Activated CD4-positive, alpha-beta T cell treated with anti-CD3 and anti-CD28 coated beads for 36 hours (primary cell): Measurements from ENCODE around the gene GPR183. TPM values are rescaled to one million over a fixed set of nuclear protein-coding genes. Genes with fewer than 3 reads are reported as not detected.
A peak's percentile ranks its signal among the peaks of the same experiment; 100 is the strongest.

Experiments used
- ATAC-seq: fragments of 200-7000 bp; cut with Tn5 transposase; one replicate; pipeline ENCODE4 v1.10.0; 2021; ENCODE audit warnings: mild to moderate bottlenecking, moderate library complexity
- CTCF ChIA-PET: fragments of 350-600 bp; sonication (Branson Sonifier 250); formaldehyde crosslinking; loops from one replicate; lab custom pipeline; 2021; ENCODE audit warnings: antibody characterized with exemption; lab: Charles Lee
- POLR2A ChIA-PET: fragments of 350-600 bp; sonication (Branson Sonifier 250); formaldehyde crosslinking; loops from one replicate; lab custom pipeline; 2021; ENCODE audit warnings: antibody characterized with exemption, inconsistent platforms; lab: Charles Lee
- DNase-seq: peaks from one replicate; pipeline ENCODE4 v3.0.0-alpha.2; 2020
- H3K27ac Mint-ChIP-seq: one replicate; pipeline ENCODE4 v1.8.0; 2021; ENCODE audit warnings: mixed read lengths
- H3K27me3 Mint-ChIP-seq: one replicate; pipeline ENCODE4 v1.8.0; 2021; ENCODE audit warnings: mixed read lengths
- H3K36me3 Mint-ChIP-seq: one replicate; pipeline ENCODE4 v1.8.0; 2021; ENCODE audit warnings: low read depth, mixed read lengths
- H3K4me1 Mint-ChIP-seq: one replicate; pipeline ENCODE4 v1.8.0; 2021; ENCODE audit warnings: mixed read lengths
- H3K4me3 Mint-ChIP-seq: one replicate; pipeline ENCODE4 v1.8.0; 2021; ENCODE audit warnings: mild to moderate bottlenecking, moderate library complexity, mixed read lengths
- H3K9me3 Mint-ChIP-seq: one replicate; pipeline ENCODE4 v1.8.0; 2021; ENCODE audit warnings: low read depth, mixed read lengths
- intact Hi-C, 2 experiments: fragments of 100-400 bp; cut with DNase I in 1 of 2; cut with micrococcal nuclease in 1 of 2; formaldehyde crosslinking; loops; one replicate each; pipeline versions ENCODE4 v1.14.2 to v1.15.1; 2022 to 2024; cut with DNase I, micrococcal nuclease
- total RNA-seq, 2 experiments: library from RNA; stranded (reverse); gene quantifications; one replicate each; pipeline ENCODE4 v1.2.3, GENCODE V29; 2021

GPR183 gene
- total RNA-seq, 2 experiments from 2014 or later = 50.3 to 51.9 TPM

GRCh38 chr13:99287551-99287950 lies 19.6 kb downstream of the GPR183 start:
- ATAC-seq = no peak
- ChIA-PET CTCF (interaction anchor here (0.6 to 7.7 kb wide), 7 partner anchors 12 to 148 kb away, joined by 3 to 49 read pairs (median 7); partner anchors contain the start of gene GPR183), POLR2A (interaction anchor here (0.7 to 1.6 kb wide), 7 partner anchors 9 to 94 kb away, joined by 3 to 10 read pairs (median 4); no protein-coding TSS in a partner anchor)
- Mint-ChIP-seq H3K9me3 (no peaks in the 10 kb centered on the region), H3K4me3 (peak overlapping the region; percentile 24), H3K27me3 (no peaks in the 10 kb centered on the region), H3K27ac (peak overlapping the region; percentile 90), H3K36me3 (peaks cover 39% of the 10 kb centered on the region), H3K4me1 (peaks cover 92% of the 10 kb centered on the region)
- no peak for DNase-seq
- intact Hi-C loops = no loop called here

DNA sequence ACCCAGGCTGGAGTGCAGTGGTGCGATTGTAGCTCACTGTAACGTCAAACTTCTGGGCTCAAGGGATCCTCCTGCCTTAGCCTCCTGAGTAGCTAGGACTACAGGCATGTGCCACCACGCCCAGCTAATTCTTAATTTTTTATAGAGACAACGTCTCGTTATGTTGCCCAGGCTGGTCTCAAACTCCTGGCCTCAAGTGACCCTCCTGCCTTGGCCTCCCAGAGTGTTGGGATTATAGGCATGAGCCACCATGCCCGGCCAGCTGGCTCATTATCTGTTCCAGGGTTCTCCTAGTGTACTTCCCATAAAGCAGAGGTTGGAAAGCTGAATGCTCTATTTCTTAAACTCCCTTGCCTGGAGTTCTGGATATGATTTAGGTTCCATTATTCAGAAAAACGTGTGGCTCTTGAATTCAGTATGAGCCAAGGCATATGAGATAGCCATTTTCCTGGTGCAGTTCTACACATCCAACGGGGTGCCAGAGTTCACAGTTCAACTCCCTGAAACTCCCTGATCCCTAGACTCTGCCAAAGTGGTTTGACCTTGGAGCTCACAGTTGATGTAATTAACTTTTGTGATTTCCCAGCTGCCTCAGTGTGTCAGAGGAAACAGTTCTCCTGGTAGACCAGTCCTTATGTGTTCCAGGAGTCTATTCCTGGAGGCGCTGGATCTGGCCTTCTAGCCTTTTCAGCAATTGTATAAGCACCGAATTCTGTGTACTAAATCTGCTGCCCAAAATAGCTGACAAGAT lies 21.6 kb downstream of the GPR183 start:
- Mint-ChIP-seq H3K4me1 (peaks cover 95% of the 10 kb centered on the region), H3K9me3 (no peaks in the 10 kb centered on the region), H3K27me3 (no peaks in the 10 kb centered on the region), H3K27ac (no peak overlapping the region), H3K4me3 (no peak overlapping the region), H3K36me3 (peaks cover 36% of the 10 kb centered on the region)
- CTCF ChIA-PET = interaction anchor here (0.6 to 7.7 kb wide), 9 partner anchors 9 to 289 kb away, joined by 3 to 49 read pairs (median 5); no protein-coding TSS in a partner anchor
- no peak for DNase-seq
- no peak for ATAC-seq
- POLR2A ChIA-PET = interaction anchor here (0.6 kb wide), 1 partner anchor 18 kb away, joined by 3 read pairs; no protein-coding TSS in a partner anchor
- intact Hi-C loops = no loop called here

- Mint-ChIP-seq H3K4me1 (peaks cover 92% of the 10 kb centered on the region), H3K36me3 (peaks cover 39% of the 10 kb centered on the region), H3K27ac (peak overlapping the region; percentile 69), H3K27me3 (no peaks in the 10 kb centered on the region), H3K4me3 (no peak overlapping the region), H3K9me3 (no peaks in the 10 kb centered on the region)
- no peak for ATAC-seq
- ChIA-PET CTCF (interaction anchor here (0.6 to 1.9 kb wide), 13 partner anchors 9 to 155 kb away, joined by 3 to 6 read pairs (median 4); no protein-coding TSS in a partner anchor), POLR2A (interaction anchor here (0.7 to 0.9 kb wide), 2 partner anchors 32 to 37 kb away, joined by 3 to 5 read pairs; no protein-coding TSS in a partner anchor)
- no peak for DNase-seq
- intact Hi-C loops = no loop called here
Observed at GRCh38 chr13:99282264-99283231, 24.7 kb downstream of the GPR183 start.

- H3K4me1 Mint-ChIP-seq = peaks cover 89% of the 10 kb centered on the region
- intact Hi-C loops = no loop called here
- ATAC-seq (peak; percentile 76), DNase-seq (peak; percentile 73)
- H3K36me3 Mint-ChIP-seq = peaks cover 36% of the 10 kb centered on the region
- no peak overlapping the region for H3K4me3 Mint-ChIP-seq
- ChIA-PET POLR2A (interaction anchor here (0.9 kb wide), 1 partner anchor 36 kb away, joined by 3 read pairs; no protein-coding TSS in a partner anchor), CTCF (interaction anchor here (0.6 to 1.9 kb wide), 8 partner anchors 9 to 155 kb away, joined by 3 to 4 read pairs (median 4); no protein-coding TSS in a partner anchor)
- peak overlapping the region; percentile 38 for H3K27ac Mint-ChIP-seq
- H3K9me3 Mint-ChIP-seq = no peaks in the 10 kb centered on the region
- H3K27me3 Mint-ChIP-seq = no peaks in the 10 kb centered on the region
Observed at GRCh38 chr13:99281811-99282263, 25.4 kb downstream of the GPR183 start.

DNA sequence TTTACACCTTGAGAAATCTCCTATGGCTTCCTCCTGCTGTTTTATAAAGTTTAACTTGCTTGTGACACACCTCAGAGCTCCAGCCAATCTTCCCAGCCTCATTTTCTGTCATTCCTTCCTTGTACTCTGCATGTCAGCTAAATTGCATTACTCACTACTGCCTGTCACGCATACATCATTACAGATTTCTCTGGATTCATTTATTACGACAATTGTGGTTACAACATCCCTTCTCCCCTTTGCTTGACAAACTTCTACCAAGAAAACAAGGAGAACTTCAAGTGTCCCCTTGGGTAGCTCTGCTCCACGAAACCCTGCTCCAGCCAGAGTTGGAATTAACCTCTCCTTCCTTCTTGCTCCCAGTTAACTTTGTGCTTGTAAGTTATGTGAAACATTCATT lies 27.0 kb downstream of the GPR183 start:
- CTCF ChIA-PET = interaction anchor here (0.5 to 2.1 kb wide), 7 partner anchors 9 to 438 kb away, joined by 3 to 10 read pairs (median 6); no protein-coding TSS in a partner anchor
- Mint-ChIP-seq H3K4me1 (peaks cover 91% of the 10 kb centered on the region), H3K9me3 (no peaks in the 10 kb centered on the region), H3K27ac (peak overlapping the region; percentile 49), H3K36me3 (peaks cover 35% of the 10 kb centered on the region), H3K4me3 (no peak overlapping the region), H3K27me3 (no peaks in the 10 kb centered on the region)
- ATAC-seq (peak; percentile 23), DNase-seq (no peak)
- POLR2A ChIA-PET = no interaction called here
- intact Hi-C loops = no loop called here

DNA sequence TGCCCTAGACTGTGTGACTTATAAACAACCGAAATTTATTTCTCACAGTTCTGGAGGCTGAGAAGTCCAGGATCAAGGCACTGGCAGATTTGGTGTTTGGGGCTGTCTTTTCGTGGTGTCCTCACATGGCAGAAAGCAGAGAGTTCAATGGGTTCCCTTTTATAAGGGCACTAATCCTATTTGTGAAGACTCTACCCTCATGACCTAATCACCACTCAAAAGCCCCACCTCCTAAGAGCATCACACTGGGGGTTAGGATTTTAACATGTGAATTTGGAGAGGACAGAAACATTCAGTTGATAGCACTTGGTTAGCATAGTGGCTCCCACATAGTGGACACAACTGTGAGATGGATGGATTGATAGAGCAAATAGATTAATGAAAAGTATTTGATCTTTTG lies 27.6 kb downstream of the GPR183 start:
- ATAC-seq = no peak
- DNase-seq = no peak
- intact Hi-C loops = no loop called here
- Mint-ChIP-seq H3K4me1 (peaks cover 91% of the 10 kb centered on the region), H3K4me3 (no peak overlapping the region), H3K36me3 (peaks cover 39% of the 10 kb centered on the region), H3K27ac (peak overlapping the region; percentile 49), H3K9me3 (no peaks in the 10 kb centered on the region), H3K27me3 (no peaks in the 10 kb centered on the region)
- ChIA-PET POLR2A (no interaction called here), CTCF (interaction anchor here (1.0 to 2.1 kb wide), 6 partner anchors 9 to 156 kb away, joined by 3 to 10 read pairs (median 7); no protein-coding TSS in a partner anchor)

GRCh38 chr13:99278843-99279242 lies 28.4 kb downstream of the GPR183 start:
- peak overlapping the region; percentile 33 for H3K27ac Mint-ChIP-seq
- intact Hi-C loops = no loop called here
- DNase-seq (no peak), ATAC-seq (no peak)
- H3K4me1 Mint-ChIP-seq = peaks cover 92% of the 10 kb centered on the region
- peaks cover 43% of the 10 kb centered on the region for H3K36me3 Mint-ChIP-seq
- no peak overlapping the region for H3K4me3 Mint-ChIP-seq
- ChIA-PET CTCF (interaction anchor here (1.0 to 1.6 kb wide), 2 partner anchors 9 to 13 kb away, joined by 3 to 6 read pairs; no protein-coding TSS in a partner anchor), POLR2A (no interaction called here)
- no peaks in the 10 kb centered on the region for H3K9me3 Mint-ChIP-seq
- H3K27me3 Mint-ChIP-seq = no peaks in the 10 kb centered on the region

DNA sequence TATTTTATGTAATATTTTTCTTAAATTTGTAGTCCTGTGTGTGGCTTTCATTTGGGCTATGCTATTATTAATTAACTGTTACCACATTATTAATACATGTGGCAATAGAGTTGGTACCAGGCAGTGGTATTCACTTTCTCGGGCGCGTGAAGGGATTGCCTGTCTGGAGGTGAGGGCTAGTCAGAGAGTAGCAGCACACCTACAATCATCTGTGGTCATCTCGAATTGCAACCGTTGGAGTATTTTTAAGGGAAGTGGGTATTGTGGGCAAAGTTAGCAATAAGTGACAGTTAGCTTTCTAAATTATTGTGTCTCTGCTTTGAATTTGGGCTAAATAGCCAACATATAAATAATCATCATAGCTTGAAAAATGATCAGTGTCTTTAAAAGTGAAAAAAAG lies 29.0 kb downstream of the GPR183 start:
- Mint-ChIP-seq H3K4me3 (no peak overlapping the region), H3K27ac (no peak overlapping the region), H3K36me3 (peaks cover 48% of the 10 kb centered on the region), H3K9me3 (no peaks in the 10 kb centered on the region), H3K4me1 (peaks cover 94% of the 10 kb centered on the region), H3K27me3 (no peaks in the 10 kb centered on the region)
- ATAC-seq = no peak
- ChIA-PET POLR2A (no interaction called here), CTCF (interaction anchor here (0.5 to 1.6 kb wide), 3 partner anchors 9 to 102 kb away, joined by 3 to 6 read pairs (median 5); no protein-coding TSS in a partner anchor)
- intact Hi-C loops = no loop called here
- no peak for DNase-seq

- H3K4me3 Mint-ChIP-seq = no peak overlapping the region
- no peak overlapping the region for H3K27ac Mint-ChIP-seq
- peaks cover 2% of the 10 kb centered on the region for H3K9me3 Mint-ChIP-seq
- H3K36me3 Mint-ChIP-seq = peaks cover 51% of the 10 kb centered on the region
- POLR2A ChIA-PET = no interaction called here
- ATAC-seq (no peak), DNase-seq (no peak)
- intact Hi-C loops = no loop called here
- no peaks in the 10 kb centered on the region for H3K27me3 Mint-ChIP-seq
- peaks cover 93% of the 10 kb centered on the region for H3K4me1 Mint-ChIP-seq
- CTCF ChIA-PET = interaction anchor here (1.6 kb wide), 1 partner anchor 8 kb away, joined by 6 read pairs; no protein-coding TSS in a partner anchor
Observed at GRCh38 chr13:99277629-99278028, 29.6 kb downstream of the GPR183 start.

DNA sequence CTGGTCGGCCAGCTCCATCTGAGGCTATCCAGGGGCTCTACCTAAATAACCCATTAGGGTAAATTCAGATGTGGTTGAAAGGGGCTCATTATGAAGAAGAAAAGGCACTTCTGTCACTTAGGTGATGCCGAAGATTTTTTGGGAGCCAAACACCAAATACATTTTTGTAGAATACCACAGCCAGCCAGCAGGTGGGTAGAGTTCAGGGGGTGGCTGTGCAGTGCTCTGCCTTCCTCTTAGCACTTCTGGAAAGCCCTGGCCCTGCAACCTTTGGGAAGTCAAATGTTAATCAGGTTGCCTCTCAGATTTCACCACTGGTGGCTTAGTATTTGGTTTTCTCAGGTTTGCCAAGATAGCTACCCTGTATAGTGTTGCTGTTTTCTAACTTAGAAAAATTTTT lies 30.5 kb downstream of the GPR183 start:
- ATAC-seq = no peak
- ChIA-PET CTCF (interaction anchor here (0.6 to 2.5 kb wide), 13 partner anchors 11 to 284 kb away, joined by 3 to 21 read pairs (median 5); partner anchors contain the start of gene GPR183), POLR2A (interaction anchor here (1.0 to 1.6 kb wide), 2 partner anchors 46 to 73 kb away, joined by 3 read pairs; no protein-coding TSS in a partner anchor)
- Mint-ChIP-seq H3K27me3 (no peaks in the 10 kb centered on the region), H3K4me1 (peaks cover 91% of the 10 kb centered on the region), H3K36me3 (peaks cover 60% of the 10 kb centered on the region), H3K27ac (no peak overlapping the region), H3K9me3 (peaks cover 3% of the 10 kb centered on the region), H3K4me3 (no peak overlapping the region)
- DNase-seq = no peak
- intact Hi-C loops = no loop called here
